ENCODE results near the gene FCN3. TPM values are rescaled to one million over a fixed set of nuclear protein-coding genes. Genes with fewer than 3 reads are reported as not detected.

FCN3 gene
- total RNA-seq, 4 donors from 2014 or later = 13.2 to 35.7 (median 19.3) TPM

- Histone ChIP-seq H3K4me1 (peaks cover 11 to 14% of the 10 kb centered on the region in 2 donors), H3K27ac (peak overlapping the region in 1 of 4 donors; percentile 2), H3K27me3 (peaks cover 0 to 5% (median 0%) of the 10 kb centered on the region in 3 donors), H3K36me3 (no peaks in the 10 kb centered on the region), H3K9me3 (no peaks in the 10 kb centered on the region), H3K4me3 (no peak overlapping the region)
- DNase-seq = no peak
- ATAC-seq = no peak
- intact Hi-C loops (cut with DNase I; ENCODE audit: low total_unique reads) = no loop called here
- in situ Hi-C loops (cut with MboI; ENCODE audit: low sequenced_read_pairs in 4 of 4) = no loop called here
- no peak for TF ChIP-seq CTCF (IDR thresholded peaks at IDR 0.05 in 4 of 5, conservative IDR thresholded peaks at IDR 0.05 in 1 of 5)
- no peak for TF ChIP-seq POLR2A (IDR thresholded peaks at IDR 0.05)
These were observed 5.6 kb upstream of the FCN3 start for GRCh38 chr1:27380224-27380623.

- Histone ChIP-seq H3K27ac (no peak overlapping the region), H3K36me3 (no peaks in the 10 kb centered on the region), H3K4me1 (peaks cover 14% of the 10 kb centered on the region in 2 donors), H3K4me3 (no peak overlapping the region), H3K27me3 (peaks cover 0 to 5% (median 0%) of the 10 kb centered on the region in 3 donors), H3K9me3 (no peaks in the 10 kb centered on the region)
- in situ Hi-C loops (cut with MboI; ENCODE audit: low sequenced_read_pairs in 4 of 4) (no loop called here), intact Hi-C loops (cut with DNase I; ENCODE audit: low total_unique reads) (no loop called here)
- no peak for ATAC-seq
- no peak for DNase-seq
- TF ChIP-seq CTCF (IDR thresholded peaks at IDR 0.05 in 4 of 5, conservative IDR thresholded peaks at IDR 0.05 in 1 of 5) (no peak), POLR2A (IDR thresholded peaks at IDR 0.05) (no peak)
These were observed 5.0 kb upstream of the FCN3 start for GRCh38 chr1:27379564-27380122.

- Histone ChIP-seq H3K9me3 (no peaks in the 10 kb centered on the region), H3K36me3 (no peaks in the 10 kb centered on the region), H3K27me3 (peaks cover 0 to 1% (median 0%) of the 10 kb centered on the region in 3 donors), H3K27ac (no peak overlapping the region), H3K4me1 (peaks cover 14% of the 10 kb centered on the region in 2 donors), H3K4me3 (no peak overlapping the region)
- DNase-seq (no peak), ATAC-seq (no peak)
- TF ChIP-seq POLR2A (IDR thresholded peaks at IDR 0.05) (no peak), CTCF (IDR thresholded peaks at IDR 0.05 in 4 of 5, conservative IDR thresholded peaks at IDR 0.05 in 1 of 5) (no peak)
- intact Hi-C loops (cut with DNase I; ENCODE audit: low total_unique reads) (no loop called here), in situ Hi-C loops (cut with MboI; ENCODE audit: low sequenced_read_pairs in 4 of 4) (no loop called here)
These were observed 3.3 kb upstream of the FCN3 start for GRCh38 chr1:27377760-27378495.

- in situ Hi-C loops (cut with MboI; ENCODE audit: low sequenced_read_pairs in 4 of 4) (no loop called here), intact Hi-C loops (cut with DNase I; ENCODE audit: low total_unique reads) (no loop called here)
- no peaks in the 10 kb centered on the region for H3K9me3 ChIP-seq
- no peaks in the 10 kb centered on the region for H3K27me3 ChIP-seq
- DNase-seq (no peak), ATAC-seq (no peak)
- H3K27ac ChIP-seq = peak overlapping the region in 2 of 4 donors; percentile 40
- H3K36me3 ChIP-seq = no peaks in the 10 kb centered on the region
- H3K4me1 ChIP-seq = peaks cover under 1 to 5% of the 10 kb centered on the region in 2 donors
- no peak for TF ChIP-seq CTCF (IDR thresholded peaks at IDR 0.05 in 4 of 5, conservative IDR thresholded peaks at IDR 0.05 in 1 of 5)
- no peak for TF ChIP-seq POLR2A (IDR thresholded peaks at IDR 0.05)
- H3K4me3 ChIP-seq = no peak overlapping the region
These were observed 1.6 kb downstream of the FCN3 start for GRCh38 chr1:27372808-27373690.

Measured in gastrocnemius medialis (tissue), 4 donors.